Ishikawa (cell line): ENCODE measurements around the gene RPTN.

Experiments
- CEBPB ChIP-seq: IDR thresholded peaks from 2 replicates; pipeline ENCODE4 v1.6.1; 2012
- CREB1 ChIP-seq: IDR thresholded peaks from 2 replicates; pipeline ENCODE4 v1.6.1; 2012; ENCODE audit warnings: low read depth
- EGR1 ChIP-seq: IDR thresholded peaks from 2 replicates; pipeline ENCODE4 v1.6.1; 2012
- EP300 ChIP-seq: IDR thresholded peaks from 2 replicates; pipeline ENCODE4 v1.6.1; 2012; ENCODE audit warnings: borderline replicate concordance
- NFIC ChIP-seq: IDR thresholded peaks from 2 replicates; pipeline ENCODE4 v1.6.1; 2012
- RAD21 ChIP-seq: IDR thresholded peaks from 2 replicates; pipeline ENCODE4 v1.6.1; 2012; ENCODE audit warnings: low read depth
- TAF1 ChIP-seq: IDR thresholded peaks from 2 replicates; pipeline ENCODE4 v1.6.1; 2012; ENCODE audit warnings: low read depth, mild to moderate bottlenecking
- TCF12 ChIP-seq: IDR thresholded peaks from 2 replicates; pipeline ENCODE4 v1.6.1; 2012; ENCODE audit warnings: low read depth
- TEAD4 ChIP-seq: IDR thresholded peaks from 2 replicates; pipeline ENCODE4 v1.6.1; 2012
- YY1 ChIP-seq: IDR thresholded peaks from 2 replicates; pipeline ENCODE4 v1.6.1; 2012; ENCODE audit warnings: low read depth
- TF ChIP-seq, protein P1 (sequence below): IDR thresholded peaks from 2 replicates; pipeline ENCODE4 v1.6.1; 2012

DNA sequence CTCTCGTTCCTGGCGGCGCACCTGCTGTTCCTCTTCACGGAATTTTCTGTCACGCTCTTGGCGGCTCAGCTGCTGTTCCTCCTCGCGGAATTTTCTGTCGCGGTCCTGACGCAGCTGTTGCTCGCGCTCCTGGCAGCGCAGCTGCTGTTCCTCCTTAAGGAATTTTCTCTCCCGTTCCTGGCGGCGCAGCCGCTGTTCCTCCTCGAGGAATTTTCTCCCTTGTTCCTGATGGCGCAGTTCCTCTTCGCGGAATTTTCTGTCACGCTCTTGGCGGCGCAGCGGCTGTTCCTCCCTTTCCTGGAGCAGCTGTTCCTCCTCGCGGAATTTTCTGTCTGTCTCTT, 50.2 kb downstream of the RPTN start:
- TF ChIP-seq EP300: no peak
- TF ChIP-seq CEBPB: no peak
- no peak for TF ChIP-seq YY1
- TF ChIP-seq TAF1: no peak
- TF ChIP-seq TEAD4: no peak
- no peak for TF ChIP-seq RAD21
- no peak for TF ChIP-seq CREB1
- TF ChIP-seq TCF12: no peak
- TF ChIP-seq NFIC: no peak
- no peak for TF ChIP-seq EGR1
- TF ChIP-seq, protein P1, sequence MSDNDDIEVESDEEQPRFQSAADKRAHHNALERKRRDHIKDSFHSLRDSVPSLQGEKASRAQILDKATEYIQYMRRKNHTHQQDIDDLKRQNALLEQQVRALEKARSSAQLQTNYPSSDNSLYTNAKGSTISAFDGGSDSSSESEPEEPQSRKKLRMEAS: no peak
